GM18519 (cell line): ENCODE measurements around the gene SNX18.

Source experiments
- ATAC-seq: cut with Tn5 transposase; IDR thresholded peaks from one replicate; pipeline ENCODE4 v1.9.1; 2021; ENCODE audit warnings: mild to moderate bottlenecking, moderate library complexity; ENCODE audit not compliant: unreplicated experiment, low FRiP score

Gene SNX18

GRCh38 chr5:54577937-54578653 is 60.5 kb downstream of the SNX18 start:
- no peak for ATAC-seq

- no peak for ATAC-seq
These were observed 62.2 kb downstream of the SNX18 start for GRCh38 chr5:54579591-54580295.

GRCh38 chr5:54580997-54581811 is 63.6 kb downstream of the SNX18 start:
- ATAC-seq, result no peak

- no peak for ATAC-seq
These were observed 64.4 kb downstream of the SNX18 start for GRCh38 chr5:54581831-54582548.

- ATAC-seq, result no peak
These were observed 68.8 kb downstream of the SNX18 start for GRCh38 chr5:54586336-54586735.

GRCh38 chr5:54589786-54590185 is 72.2 kb downstream of the SNX18 start:
- ATAC-seq, result no peak

- ATAC-seq, result no peak
These were observed 73.3 kb downstream of the SNX18 start for GRCh38 chr5:54590824-54591223.

GRCh38 chr5:54593779-54594178 is 76.2 kb downstream of the SNX18 start:
- no peak for ATAC-seq

GRCh38 chr5:54594181-54594580 is 76.6 kb downstream of the SNX18 start:
- ATAC-seq, result no peak

- no peak for ATAC-seq
These were observed 78.2 kb downstream of the SNX18 start for GRCh38 chr5:54595721-54596120.
